Measurements from ENCODE around the gene MINDY3.
"Not testable (repeated sequence)": the region's sequence is repeated elsewhere in the genome, so short reads cannot be mapped to it uniquely, and the experiment has no call there.

MINDY3 gene

DNA sequence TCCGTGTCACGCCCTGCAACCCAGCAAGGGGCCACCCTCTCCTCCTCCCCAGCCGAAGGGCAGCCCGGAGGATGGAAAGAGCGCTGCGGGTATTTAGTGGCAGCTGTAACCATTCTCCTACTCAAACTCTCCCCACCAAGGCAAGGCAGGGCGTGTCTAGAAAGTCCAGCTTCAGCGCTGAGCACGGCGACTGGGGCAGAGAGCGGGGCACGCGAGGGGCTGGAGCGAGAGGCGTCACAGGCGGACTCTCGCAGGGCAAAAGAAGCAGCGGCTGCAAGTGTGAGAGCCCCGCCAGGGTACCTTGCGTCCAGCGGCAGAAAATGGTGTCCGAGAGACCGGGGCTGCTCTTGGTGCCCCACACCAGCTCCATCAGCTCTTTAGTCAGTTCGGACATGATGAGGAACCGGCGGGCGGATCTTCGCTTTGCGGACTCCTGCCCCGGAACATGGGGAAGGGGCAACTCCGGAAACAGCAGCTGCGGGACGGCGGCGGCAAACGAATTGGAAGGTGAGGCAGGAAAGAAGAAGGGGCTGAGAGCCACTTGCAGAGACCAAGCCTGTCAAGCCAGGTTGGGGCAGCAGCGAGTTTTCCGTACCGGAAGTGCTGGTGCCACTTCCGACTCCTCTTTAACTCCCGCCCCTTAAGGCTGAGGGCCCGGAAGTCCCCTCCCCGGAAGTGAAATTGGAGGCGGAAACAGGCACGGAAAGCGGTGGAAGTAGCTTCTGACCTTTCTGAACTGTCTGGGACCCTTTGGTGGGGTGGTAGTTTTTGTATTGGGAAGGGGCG lies at the start of gene MINDY3:
Gene MINDY3, minus strand, starts transcription at position 602 of the 786 bp plus-strand sequence. Its CDS starts 208 bp downstream, at position 394.
- peak; percentile 57 to 85 for DNase-seq (ENCODE audit: low read depth in 1 of 2, low spot score in 1 of 2)

DNA sequence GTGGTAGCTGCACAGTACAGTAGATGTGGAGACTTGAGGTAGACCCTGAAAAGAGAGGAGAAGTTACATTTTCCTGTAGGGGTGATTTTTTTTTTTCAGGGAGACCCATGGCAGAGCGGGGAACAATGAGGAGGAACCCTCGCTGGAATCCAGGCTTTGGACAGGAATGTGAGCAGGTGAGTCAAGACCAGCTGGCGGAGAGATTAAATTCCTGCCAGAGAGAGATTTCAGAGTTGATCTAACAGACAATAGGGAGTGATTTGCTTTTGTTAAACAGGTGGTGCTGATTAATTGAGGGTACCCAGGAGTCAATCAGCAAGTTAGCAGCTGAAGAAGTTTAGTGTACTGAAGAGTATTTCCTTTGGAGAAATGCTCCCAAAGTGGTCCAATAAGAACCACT lies 41.6 kb upstream of the MINDY3 start:
- DNase-seq (ENCODE audit: low read depth in 1 of 2, low spot score in 1 of 2): no peak

DNA sequence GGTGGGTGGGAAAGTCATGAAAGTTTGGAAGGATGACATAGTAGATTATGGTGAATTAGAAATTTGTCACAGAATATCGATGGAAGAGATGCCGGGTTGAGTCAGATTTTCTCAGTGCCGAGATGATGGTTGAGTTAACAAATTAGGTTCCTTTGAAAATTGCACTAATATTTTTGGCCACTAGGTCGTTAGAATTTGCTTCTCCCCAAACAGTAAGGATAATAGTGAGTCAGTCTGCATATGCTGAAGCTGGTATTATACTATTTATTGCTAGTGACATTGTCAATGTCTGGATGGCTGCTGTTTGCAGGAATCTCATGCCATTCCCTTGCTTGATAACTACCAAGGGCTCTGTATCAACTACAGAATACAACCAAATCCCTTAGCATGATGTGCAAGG lies 37.7 kb upstream of the MINDY3 start:
- no peak for DNase-seq (ENCODE audit: low read depth in 1 of 2, low spot score in 1 of 2)

DNA sequence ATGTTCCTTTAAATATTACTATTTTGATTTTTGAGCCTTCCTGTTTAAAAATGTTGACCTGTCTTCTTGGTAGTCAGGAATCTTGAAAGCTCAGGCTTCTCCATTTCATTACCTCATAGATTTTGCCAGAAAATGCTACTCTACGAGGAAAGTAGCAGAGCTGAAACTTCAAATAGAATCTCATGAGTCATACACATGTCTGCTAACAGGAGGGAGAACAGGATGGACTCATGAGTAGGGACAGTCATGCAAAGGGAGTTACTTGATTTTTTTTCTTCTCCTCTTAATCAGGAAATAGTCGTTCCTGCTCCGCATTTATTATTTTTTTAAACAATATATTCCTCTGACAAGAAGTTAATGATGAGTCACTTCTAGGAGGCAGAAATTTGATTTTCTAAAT lies 37.0 kb upstream of the MINDY3 start:
- no peak for DNase-seq (ENCODE audit: low read depth in 1 of 2, low spot score in 1 of 2)

DNA sequence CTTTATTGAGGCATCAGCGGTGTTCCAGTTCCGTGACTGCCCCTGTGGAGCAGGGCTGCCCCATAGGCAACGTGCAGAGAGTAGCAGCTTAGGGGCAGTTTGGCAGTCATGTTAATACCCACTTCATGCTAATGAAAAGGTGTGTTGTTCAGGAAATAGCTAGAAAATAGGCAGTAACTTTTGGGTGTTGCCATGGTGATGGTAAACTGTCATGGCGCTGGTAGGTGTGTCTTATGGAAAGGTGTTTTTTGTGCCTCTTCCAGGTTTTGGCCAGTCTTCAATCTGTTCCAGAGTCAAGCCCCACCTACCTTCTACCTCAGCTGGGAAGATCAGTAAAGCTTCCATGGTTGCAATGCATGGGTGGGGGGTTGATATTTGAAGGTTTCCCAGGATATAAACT lies 36.3 kb upstream of the MINDY3 start:
- no peak for DNase-seq (ENCODE audit: low read depth in 1 of 2, low spot score in 1 of 2)

DNA sequence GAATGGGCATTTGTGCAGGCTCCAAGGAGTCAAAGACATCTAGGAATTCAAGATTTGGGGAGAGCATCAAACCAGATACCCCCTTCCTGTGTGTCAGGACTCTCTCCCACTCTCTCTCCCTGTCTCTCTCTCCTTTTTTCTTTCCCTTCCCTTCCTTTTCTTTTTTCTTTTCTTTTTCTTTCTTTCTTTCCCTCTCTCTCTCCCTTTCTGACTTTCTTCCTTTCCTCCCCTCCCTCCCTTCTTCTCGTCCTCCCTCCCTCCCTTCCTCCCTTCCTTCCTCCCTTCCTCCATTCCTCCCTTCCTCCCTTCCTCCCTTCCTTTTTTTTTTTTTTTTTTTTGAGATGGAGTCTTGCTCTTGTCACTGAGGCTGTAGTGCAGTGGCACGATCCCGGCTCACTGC lies 24.1 kb upstream of the MINDY3 start:
- DNase-seq (ENCODE audit: low read depth in 1 of 2, low spot score in 1 of 2): no peak

DNA sequence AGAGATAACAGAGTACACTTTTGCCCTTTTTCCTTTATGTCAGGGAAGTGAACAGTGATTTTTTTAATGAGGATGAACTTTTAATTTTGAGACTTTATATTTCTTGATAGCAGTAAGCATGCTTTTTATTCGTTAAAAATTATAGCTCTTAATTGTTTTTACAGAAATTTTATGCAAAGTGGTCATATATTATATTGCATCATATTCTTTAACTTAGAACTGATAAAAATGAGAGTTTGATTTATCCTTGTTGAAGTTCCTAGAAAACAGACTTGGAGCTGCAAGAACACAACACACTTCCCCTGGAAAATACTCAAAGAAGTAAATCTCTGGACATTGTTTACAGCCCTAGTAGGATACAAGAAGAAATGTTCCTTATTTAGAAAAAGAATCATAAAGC lies 21.2 kb upstream of the MINDY3 start:
- no peak for DNase-seq (ENCODE audit: low read depth in 1 of 2, low spot score in 1 of 2)

DNA sequence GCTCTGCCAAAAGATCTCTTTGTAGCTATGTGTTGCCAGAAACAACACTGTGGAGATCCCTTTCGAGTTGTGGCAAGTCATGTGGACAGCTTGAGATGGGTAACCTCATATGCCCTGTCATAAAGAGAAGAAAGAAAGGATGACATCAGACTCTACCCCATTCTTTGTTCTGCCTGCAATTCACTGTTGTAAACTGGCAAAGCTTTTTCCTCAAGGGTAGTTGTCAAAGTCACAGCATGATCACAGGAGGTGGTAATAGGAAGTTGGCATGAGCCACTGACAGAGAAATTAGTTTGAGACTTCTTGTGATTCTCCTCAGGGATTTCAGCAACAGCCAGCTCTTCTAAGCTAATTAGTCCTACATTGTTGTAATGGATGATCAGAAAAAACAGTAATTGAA lies 19.4 kb upstream of the MINDY3 start:
- DNase-seq (ENCODE audit: low read depth in 1 of 2, low spot score in 1 of 2): no peak

DNA sequence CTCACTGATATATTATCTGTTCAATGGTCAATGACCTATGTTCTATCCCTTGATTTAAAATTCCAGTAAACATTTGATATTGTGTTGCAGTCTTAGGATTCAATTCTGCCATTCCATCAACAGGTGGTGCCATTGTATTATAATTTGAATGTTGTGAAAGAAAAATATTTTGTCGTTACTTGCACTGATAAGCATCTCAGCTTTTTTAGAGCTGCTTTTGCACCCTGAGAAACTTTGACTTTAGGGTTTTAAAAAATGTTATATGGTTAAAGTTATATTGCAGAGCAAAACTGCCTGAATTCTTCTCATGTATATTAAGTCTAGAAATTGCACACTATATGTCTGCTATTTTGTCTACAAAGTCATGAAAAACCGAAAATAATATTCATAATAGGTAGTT lies 18.8 kb upstream of the MINDY3 start:
- no peak for DNase-seq (ENCODE audit: low read depth in 1 of 2, low spot score in 1 of 2)

DNA sequence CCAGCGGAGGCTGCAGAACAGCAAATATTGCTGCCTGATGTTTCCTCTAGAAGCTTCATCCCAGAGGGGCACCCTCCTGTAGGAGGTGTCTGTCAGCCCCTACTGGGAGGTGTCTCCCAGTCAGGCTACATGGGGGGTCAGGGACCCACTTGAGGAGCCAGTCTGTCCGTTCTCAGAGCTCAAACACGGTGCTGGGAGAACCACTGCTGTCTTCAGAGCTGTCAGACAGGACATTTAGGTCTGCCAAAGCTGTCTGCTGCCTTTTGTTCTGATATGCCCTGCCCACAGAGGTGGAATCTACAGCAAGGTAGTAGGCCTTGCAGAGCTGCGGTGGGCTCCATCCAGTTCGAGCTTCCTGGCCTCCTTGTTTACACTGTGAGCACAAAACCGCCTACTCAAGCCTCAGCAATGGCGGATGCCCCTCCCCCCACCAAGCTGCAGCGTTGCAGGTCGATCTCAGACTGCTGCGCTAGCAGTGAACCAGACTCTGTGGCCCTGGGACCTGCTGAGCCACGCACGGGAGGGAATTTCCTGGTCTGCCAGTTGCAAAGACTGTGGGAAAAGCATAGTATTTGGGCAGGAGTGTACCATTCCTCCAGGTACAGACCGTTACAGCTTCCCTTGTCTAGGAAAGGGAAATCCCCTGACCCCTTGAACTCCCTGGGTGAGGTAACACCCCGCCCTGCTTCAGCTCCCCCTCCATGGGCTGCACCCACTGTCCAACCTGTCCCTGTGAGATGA lies 17.7 kb upstream of the MINDY3 start:
- DNase-seq (ENCODE audit: low read depth in 1 of 2, low spot score in 1 of 2): no peak

DNA sequence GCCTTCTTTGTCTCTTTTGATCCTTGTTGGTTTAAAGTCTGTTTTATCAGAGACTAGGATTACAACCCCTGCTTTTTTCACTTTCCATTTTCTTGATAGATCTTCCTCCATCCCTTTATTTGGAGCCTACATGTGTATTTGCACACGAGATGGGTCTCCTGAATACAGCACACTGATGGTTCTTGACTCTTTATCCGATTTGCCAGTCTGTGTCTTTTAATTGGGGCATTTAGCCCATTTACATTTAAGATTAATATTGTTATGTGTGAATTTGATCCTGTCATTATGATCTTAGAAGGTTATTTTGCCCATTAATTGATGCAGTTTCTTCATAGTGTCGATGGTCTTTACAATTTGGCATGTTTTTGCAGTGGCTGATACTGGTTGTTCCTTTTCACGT lies 16.0 kb upstream of the MINDY3 start:
- DNase-seq (ENCODE audit: low read depth in 1 of 2, low spot score in 1 of 2): not testable (repeated sequence)

DNA sequence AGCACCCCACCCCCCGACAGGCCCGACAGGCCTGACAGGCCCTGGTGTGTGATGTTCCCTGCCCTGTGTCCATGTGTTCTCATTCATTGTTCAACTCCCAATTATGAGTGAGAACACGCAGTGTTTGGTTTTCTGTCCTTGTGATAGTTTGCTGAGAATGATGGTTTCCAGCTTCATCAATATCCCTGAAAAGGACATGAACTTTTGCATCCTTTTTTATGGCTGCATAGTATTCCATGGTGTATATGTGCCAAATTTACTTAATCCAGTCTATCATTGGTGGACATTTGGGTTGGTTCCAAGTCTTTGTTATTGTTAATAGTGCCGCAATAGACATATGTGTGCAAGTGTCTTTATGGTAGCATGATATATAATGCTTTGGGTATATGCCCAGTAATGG lies 12.3 kb upstream of the MINDY3 start:
- DNase-seq (ENCODE audit: low read depth in 1 of 2, low spot score in 1 of 2): not testable (repeated sequence)

DNA sequence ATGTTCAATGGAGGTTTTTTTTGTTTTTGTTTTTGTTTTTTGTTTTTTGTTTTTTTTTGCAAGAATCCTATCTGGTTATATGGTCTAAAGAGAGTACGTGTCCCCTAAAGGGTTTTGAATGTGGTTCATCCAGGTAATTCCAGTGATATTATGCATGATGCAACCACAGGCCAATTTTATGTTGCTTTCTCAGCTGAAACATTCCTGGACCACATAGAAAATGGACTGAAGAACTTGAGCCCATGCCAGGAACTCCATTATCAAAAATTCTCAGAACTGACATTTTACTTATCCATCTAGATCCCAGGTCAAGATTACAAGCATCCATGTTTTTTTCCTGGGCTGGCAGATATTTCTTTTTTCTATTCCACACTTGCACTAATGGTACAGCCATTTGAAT lies 11.5 kb upstream of the MINDY3 start:
- no peak for DNase-seq (ENCODE audit: low read depth in 1 of 2, low spot score in 1 of 2)

DNA sequence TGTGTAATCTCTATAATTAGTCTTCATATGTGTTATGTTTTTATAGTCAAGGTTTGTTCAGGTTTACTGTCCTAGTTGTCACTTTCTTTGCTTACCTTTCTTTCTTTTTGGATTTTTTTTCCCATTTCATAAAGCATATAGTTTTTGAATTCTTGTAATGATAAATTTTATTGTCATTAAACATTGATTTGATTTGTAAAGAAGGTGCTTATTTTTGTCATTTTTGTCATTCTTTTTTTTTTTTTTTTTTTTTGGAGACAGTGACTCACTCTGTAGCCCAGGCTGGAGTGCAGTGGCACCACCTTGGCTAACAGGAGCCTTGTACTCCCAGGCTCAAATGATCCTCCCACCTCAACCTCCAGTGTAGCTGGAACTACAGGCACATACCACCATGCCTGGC lies 9.6 kb upstream of the MINDY3 start:
- no peak for DNase-seq (ENCODE audit: low read depth in 1 of 2, low spot score in 1 of 2)

DNA sequence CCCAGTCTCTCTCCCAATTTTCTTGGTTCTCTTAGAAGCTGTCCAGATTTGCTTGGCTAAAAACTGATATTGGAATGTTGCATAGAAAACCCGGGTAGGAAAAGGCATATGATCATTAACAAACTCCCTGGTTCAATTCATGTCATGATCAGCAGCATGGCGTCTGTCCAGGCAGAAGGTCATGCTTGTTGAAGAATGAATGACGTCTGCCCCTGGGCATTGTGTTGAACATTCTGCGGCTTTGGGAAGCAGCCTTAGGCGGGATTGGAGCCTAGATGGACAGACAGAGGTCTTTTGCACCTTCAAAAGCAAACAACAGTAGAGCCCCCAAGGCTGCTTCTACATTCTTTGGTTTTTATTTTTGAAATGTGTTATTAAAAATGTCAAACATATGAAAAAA lies 7.7 kb upstream of the MINDY3 start:
- DNase-seq (ENCODE audit: low read depth in 1 of 2, low spot score in 1 of 2): no peak

DNA sequence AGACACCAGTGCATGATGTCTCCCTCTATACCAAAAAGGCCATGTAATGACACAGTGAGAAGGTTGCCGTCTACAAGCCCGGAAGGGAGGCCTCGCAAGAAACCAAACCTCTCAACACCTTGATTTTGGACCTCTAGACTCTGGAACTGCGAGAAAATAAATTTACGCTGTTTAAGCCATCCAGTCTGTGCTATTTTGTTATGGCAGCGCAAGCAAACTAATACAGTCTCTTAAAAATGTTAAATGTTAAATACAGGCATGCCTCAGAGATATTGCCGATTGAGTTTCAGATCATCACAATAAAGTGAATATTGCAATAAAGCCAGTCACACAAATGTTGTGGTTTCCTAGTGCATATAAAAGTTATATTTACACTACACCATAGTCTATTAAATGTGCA lies 5.0 kb upstream of the MINDY3 start:
- DNase-seq (ENCODE audit: low read depth in 1 of 2, low spot score in 1 of 2): no peak

DNA sequence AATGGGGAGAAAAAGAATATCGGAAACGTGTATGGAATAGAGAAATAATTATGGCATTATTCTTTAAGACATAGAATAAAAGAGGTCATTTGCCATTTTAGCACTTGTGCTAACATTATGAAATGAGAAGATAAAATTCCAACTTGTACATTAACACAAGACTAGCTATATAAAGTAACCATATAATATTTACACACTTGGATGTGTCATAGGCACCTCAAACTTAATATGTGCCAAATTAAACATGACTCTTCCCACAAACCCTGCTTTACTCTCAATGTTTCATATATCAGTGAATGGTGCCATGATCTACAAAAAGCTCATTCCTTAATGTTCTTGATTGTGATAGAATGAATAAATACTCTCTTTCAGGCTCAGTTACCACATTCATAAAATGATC lies 4.1 kb upstream of the MINDY3 start:
- no peak for DNase-seq (ENCODE audit: low read depth in 1 of 2, low spot score in 1 of 2)

DNA sequence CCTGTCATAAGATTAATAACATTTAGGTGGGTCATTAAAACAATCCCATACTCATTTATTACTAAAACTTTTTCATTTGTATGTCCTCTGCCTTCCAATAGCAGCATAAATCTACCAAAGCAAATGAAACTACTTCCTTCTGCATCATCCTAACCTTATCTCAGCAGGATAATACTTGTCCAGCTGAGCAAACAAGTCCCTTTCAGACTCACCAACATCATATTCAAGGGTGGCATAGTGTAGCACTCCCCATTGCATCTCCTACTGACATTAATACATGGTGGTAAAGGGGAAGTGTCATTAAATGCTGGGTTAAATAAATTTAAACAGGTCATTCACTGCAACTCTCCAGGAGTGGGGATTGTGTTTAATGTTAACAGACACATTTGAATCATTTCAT lies 3.4 kb upstream of the MINDY3 start:
- no peak for DNase-seq (ENCODE audit: low read depth in 1 of 2, low spot score in 1 of 2)

DNA sequence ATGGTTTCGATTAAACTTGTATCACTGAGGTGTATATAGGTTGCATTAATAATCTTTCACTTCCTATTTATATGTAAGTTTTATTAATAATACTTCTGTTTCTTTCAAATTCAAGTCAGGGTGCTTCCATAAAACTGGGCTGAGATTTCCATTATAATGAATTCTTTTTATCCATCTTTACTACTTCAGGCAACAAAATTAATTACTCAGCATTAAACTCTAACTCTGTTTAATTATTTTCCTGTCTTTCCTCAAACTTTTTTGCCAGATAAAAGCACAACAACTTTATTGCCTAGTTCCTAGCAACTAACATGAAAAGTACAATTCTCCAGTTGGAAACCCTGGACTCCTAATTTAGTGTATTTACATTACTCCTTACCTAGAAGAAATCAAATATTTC lies 3.0 kb upstream of the MINDY3 start:
- no peak for DNase-seq (ENCODE audit: low read depth in 1 of 2, low spot score in 1 of 2)

DNA sequence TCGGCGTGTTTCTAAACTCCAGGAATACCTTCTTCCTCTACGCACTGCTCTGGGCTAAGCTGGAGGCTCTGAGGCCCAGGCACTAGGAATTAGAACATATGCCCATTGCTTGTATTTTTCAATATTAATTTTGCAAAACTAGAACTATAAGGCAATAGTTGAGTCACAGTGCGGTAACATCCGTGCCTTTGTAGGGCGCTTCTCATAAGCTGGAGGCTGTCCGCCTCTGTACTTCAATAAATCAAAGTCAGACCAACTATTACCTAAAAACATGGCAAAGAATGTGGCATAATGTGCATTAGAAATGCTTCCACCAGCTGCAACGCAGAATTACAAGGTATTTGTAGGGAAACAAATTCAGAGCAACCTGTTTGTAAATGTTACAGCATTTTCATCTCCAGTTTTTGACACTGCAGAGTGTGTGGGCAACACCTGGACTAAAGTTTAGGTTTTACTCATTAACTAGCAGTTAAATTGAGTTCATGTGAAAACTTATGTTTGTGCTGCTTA lies 440 bp upstream of the MINDY3 start:
- no peak for DNase-seq (ENCODE audit: low read depth in 1 of 2, low spot score in 1 of 2)

DNA sequence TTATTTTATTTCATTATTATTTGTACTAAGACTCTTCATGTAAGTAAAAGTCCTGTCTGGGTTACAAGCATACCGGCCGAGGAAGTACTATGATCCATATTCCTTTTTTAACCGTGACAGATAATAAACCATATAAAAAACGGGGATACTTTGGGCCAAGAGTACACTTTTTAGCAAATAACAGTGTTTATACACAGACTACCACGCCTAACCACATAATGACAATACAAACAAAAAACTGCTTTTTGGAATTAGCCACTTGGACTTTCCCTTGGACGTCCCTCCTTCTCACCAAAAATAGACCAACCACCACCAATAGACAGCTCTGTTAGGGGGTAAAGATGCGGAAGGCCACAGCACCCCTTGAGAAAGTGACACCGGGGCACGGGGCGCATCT lies 800 bp downstream of the MINDY3 start:
- DNase-seq (ENCODE audit: low read depth in 1 of 2, low spot score in 1 of 2): no peak

DNA sequence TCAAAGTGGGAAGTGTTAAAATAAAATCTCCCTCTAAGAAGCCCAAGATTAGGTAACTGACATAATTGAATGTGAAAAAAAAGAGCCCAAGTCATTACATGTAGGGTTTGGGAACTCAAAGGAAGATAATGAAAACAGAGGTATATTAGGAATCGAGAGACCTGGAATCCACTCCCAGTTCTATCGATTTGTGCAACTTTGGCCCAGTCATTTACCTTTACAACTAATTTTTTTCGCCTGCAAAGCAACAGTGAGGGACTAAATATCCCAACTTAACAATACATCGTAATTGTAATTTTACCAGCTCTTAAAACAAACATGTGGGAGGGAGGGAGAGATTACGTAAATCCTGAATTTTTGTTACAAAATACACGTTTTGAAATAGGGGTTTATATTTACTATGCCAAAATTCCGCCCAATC lies 1.4 kb downstream of the MINDY3 start:
- no peak for DNase-seq (ENCODE audit: low read depth in 1 of 2, low spot score in 1 of 2)

All from activated CD4-positive, alpha-beta T cell treated with anti-CD3 and anti-CD28 coated beads, Interleukin-2, amount 50 U/mL, for 24 hours (primary cell).